HG02884 (cell line): Measurements from ENCODE around the gene RPS26.
"Not testable (repeated sequence)": the region's sequence is repeated elsewhere in the genome, so short reads cannot be mapped to it uniquely, and the experiment has no call there.

Source experiments
- ATAC-seq: cut with Tn5 transposase; IDR thresholded peaks from one replicate; pipeline ENCODE4 v1.9.1; 2021; ENCODE audit warnings: mild to moderate bottlenecking, moderate library complexity; ENCODE audit not compliant: unreplicated experiment

The RPS26 gene

GRCh38 chr12:56041552-56042429, at the start of gene RPS26:
RPS26 (plus strand) TSS chr12:56041918; CDS start chr12:56042167, 249 bp downstream.
- peak; percentile 87 for ATAC-seq

- no peak for ATAC-seq
Measured at GRCh38 chr12:55993230-55993853, 48.4 kb upstream of the RPS26 start.

- no peak for ATAC-seq
Measured at GRCh38 chr12:55995366-55995765, 46.4 kb upstream of the RPS26 start.

GRCh38 chr12:55996201-55996714, 45.5 kb upstream of the RPS26 start:
- ATAC-seq: no peak

- peak; percentile 99 for ATAC-seq
Measured at GRCh38 chr12:55996715-55997534, 44.8 kb upstream of the RPS26 start, which contains the start of gene SUOX. SUOX (plus strand) TSS chr12:55997276; CDS start chr12:56002222, 4,946 bp downstream.

GRCh38 chr12:55997535-55997859, 44.2 kb upstream of the RPS26 start:
- ATAC-seq: no peak

- ATAC-seq: not testable (repeated sequence)
Measured at GRCh38 chr12:55999522-55999921, 42.2 kb upstream of the RPS26 start.

- ATAC-seq: not testable (repeated sequence)
Measured at GRCh38 chr12:55999999-56000540, 41.6 kb upstream of the RPS26 start.

- no peak for ATAC-seq
Measured at GRCh38 chr12:56001487-56002100, 40.1 kb upstream of the RPS26 start.

GRCh38 chr12:56003376-56003775, 38.3 kb upstream of the RPS26 start:
- ATAC-seq: not testable (repeated sequence)

- ATAC-seq: no peak
Measured at GRCh38 chr12:56004211-56004610, 37.5 kb upstream of the RPS26 start.

- no peak for ATAC-seq
Measured at GRCh38 chr12:56007564-56008559, 33.9 kb upstream of the RPS26 start.

- ATAC-seq: no peak
Measured at GRCh38 chr12:56010111-56010570, 31.6 kb upstream of the RPS26 start.

- no peak for ATAC-seq
Measured at GRCh38 chr12:56011509-56012090, 30.1 kb upstream of the RPS26 start.

GRCh38 chr12:56013482-56013881, 28.2 kb upstream of the RPS26 start:
- no peak for ATAC-seq

GRCh38 chr12:56014205-56014604, 27.5 kb upstream of the RPS26 start:
- no peak for ATAC-seq

- ATAC-seq: no peak
Measured at GRCh38 chr12:56017181-56017580, 24.5 kb upstream of the RPS26 start.

GRCh38 chr12:56018356-56018755, 23.4 kb upstream of the RPS26 start:
- no peak for ATAC-seq
